Parathyroid adenoma (tissue), 2 donors: ENCODE measurements around the gene MSANTD7.

Experiments
- H2AFZ ChIP-seq: fragments of 300-600 bp; sonication (generic); one replicate; pipeline ENCODE4 v1.7.0; 2017; ENCODE audit warnings: antibody characterized with exemption, mild to moderate bottlenecking
- H3K27ac ChIP-seq: fragments of 300-600 bp; sonication (generic); one replicate; pipeline ENCODE4 v1.7.0; 2017
- H3K27me3 ChIP-seq: fragments of 300-600 bp; sonication (generic); one replicate; pipeline ENCODE4 v1.7.0; 2017; ENCODE audit warnings: low read length; ENCODE audit not compliant: control insufficient read depth, insufficient read depth
- H3K36me3 ChIP-seq: fragments of 300-600 bp; sonication (generic); one replicate; pipeline ENCODE4 v1.7.0; 2017; ENCODE audit warnings: low read length; ENCODE audit not compliant: control insufficient read depth, insufficient read depth
- H3K4me1 ChIP-seq: fragments of 300-600 bp; sonication (generic); one replicate; pipeline ENCODE4 v1.7.0; 2017; ENCODE audit warnings: control low read depth
- H3K4me2 ChIP-seq: fragments of 300-600 bp; sonication (generic); one replicate; pipeline ENCODE4 v1.7.0; 2017; ENCODE audit warnings: low read length
- H3K4me3 ChIP-seq: fragments of 300-600 bp; sonication (generic); one replicate; pipeline ENCODE4 v1.7.0; 2017; ENCODE audit warnings: low read depth, low read length
- H3K79me2 ChIP-seq: fragments of 300-600 bp; sonication (generic); one replicate; pipeline ENCODE4 v1.7.0; 2017; ENCODE audit warnings: control low read depth
- H3K9ac ChIP-seq: fragments of 300-600 bp; sonication (generic); one replicate; pipeline ENCODE4 v1.7.0; 2017; ENCODE audit warnings: mild to moderate bottlenecking
- H3K9me3 ChIP-seq: fragments of 300-600 bp; sonication (generic); one replicate; pipeline ENCODE4 v1.7.0; 2017; ENCODE audit warnings: low read length; ENCODE audit not compliant: control insufficient read depth
- CTCF ChIP-seq: fragments of 300-600 bp; sonication (generic); IDR thresholded peaks from one replicate; pipeline ENCODE4 v1.7.0; 2017; ENCODE audit warnings: antibody characterized with exemption, mild to moderate bottlenecking
- donor health status: primary hyperparathyroidism.

MSANTD7 gene

GRCh38 chr10:14875941-14876340 lies 37.8 kb downstream of the MSANTD7 start:
- TF ChIP-seq CTCF, result no peak
- Histone ChIP-seq H3K27me3 (no peaks in the 10 kb centered on the region), H3K4me1 (peaks cover 10% of the 10 kb centered on the region), H2AFZ (no peak overlapping the region), H3K27ac (no peak overlapping the region), H3K9ac (no peak overlapping the region), H3K79me2 (peaks cover 3% of the 10 kb centered on the region), H3K9me3 (no peaks in the 10 kb centered on the region), H3K4me3 (no peak overlapping the region), H3K36me3 (no peaks in the 10 kb centered on the region), H3K4me2 (no peak overlapping the region)

GRCh38 chr10:14876764-14877163 lies 38.7 kb downstream of the MSANTD7 start:
- TF ChIP-seq CTCF, result no peak
- Histone ChIP-seq H3K36me3 (no peaks in the 10 kb centered on the region), H3K9me3 (no peaks in the 10 kb centered on the region), H3K4me2 (no peak overlapping the region), H3K27ac (no peak overlapping the region), H3K4me1 (peaks cover 10% of the 10 kb centered on the region), H3K9ac (no peak overlapping the region), H3K4me3 (no peak overlapping the region), H2AFZ (no peak overlapping the region), H3K27me3 (no peaks in the 10 kb centered on the region), H3K79me2 (peaks cover 3% of the 10 kb centered on the region)

- TF ChIP-seq CTCF, result no peak
- Histone ChIP-seq H3K9me3 (no peaks in the 10 kb centered on the region), H3K9ac (peak within 1 kb of the TSS; percentile 86), H3K4me3 (peak within 1 kb of the TSS; percentile 94), H3K4me1 (peaks cover 10% of the 10 kb centered on the region), H3K36me3 (no peaks in the 10 kb centered on the region), H3K27ac (peak within 1 kb of the TSS; percentile 89), H3K4me2 (peak within 1 kb of the TSS; percentile 81), H3K27me3 (no peaks in the 10 kb centered on the region), H2AFZ (peak within 1 kb of the TSS; percentile 96), H3K79me2 (peaks cover 3% of the 10 kb centered on the region)
These were observed 40.4 kb downstream of the MSANTD7 start, which contains the start of gene SUV39H2 for GRCh38 chr10:14878266-14879123. Gene SUV39H2 (plus strand): TSS chr10:14878866. CDS start chr10:14878889, 23 bp downstream.

- peak overlapping the region; percentile 73 for H3K4me3 ChIP-seq
- H3K27me3 ChIP-seq, result no peaks in the 10 kb centered on the region
- peak overlapping the region; percentile 81 for H3K4me2 ChIP-seq
- peak overlapping the region; percentile 40 for H3K27ac ChIP-seq
- H3K36me3 ChIP-seq, result no peaks in the 10 kb centered on the region
- peak overlapping the region; percentile 55 for H3K9ac ChIP-seq
- peaks cover 10% of the 10 kb centered on the region for H3K4me1 ChIP-seq
- no peak for TF ChIP-seq CTCF
- no peaks in the 10 kb centered on the region for H3K9me3 ChIP-seq
- H3K79me2 ChIP-seq, result peaks cover 9% of the 10 kb centered on the region
- H2AFZ ChIP-seq, result peak overlapping the region; percentile 90
These were observed 41.2 kb downstream of the MSANTD7 start for GRCh38 chr10:14879124-14879927.
